ENCODE measurements around the gene DDA1.

The DDA1 gene

DNA sequence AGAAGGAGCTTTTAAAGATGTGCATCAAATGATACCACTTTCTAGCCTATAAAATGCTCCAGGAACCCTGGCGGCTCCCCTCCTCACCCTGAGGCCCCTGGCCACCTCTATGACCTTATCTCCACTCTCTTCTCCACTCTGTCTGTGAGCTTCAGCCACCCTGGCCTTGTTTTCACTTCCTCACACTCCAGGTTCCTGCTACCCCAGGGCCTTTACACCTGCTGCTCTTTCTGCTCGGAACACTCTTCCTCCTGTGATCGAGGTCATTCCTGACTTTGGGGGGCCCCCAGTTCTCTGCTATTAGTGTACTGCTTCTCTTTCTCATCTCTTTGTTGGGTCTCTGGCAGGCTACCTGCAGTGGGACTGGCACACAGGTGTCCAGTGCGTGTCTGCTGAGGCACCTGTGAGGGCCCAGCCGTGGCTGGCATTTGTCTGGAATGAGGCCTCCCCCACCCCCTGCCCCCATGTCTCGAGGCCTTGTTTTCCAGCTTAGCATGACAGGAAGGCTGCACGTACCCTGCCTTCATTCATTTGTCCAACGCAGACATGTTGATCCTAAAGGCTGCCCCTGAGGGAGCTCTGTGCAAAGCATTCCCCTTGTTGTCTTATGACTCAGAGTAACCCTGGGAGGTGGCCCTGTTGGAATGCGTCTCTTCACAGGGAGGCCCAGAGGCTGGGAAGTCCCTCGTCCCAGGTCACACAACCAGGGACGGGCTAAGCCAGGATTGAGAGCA lies 2.3 kb downstream of the DDA1 start:
- Histone ChIP-seq H3K27ac (ENCODE audit: insufficient read depth, low read depth, low read length, poor library complexity, severe bottlenecking) (no peak overlapping the region), H3K36me3 (ENCODE audit: control insufficient read depth, insufficient read depth, low read length) (peaks cover 24% of the 10 kb centered on the region), H3K4me1 (ENCODE audit: control insufficient read depth, insufficient read depth, low read length) (no peaks in the 10 kb centered on the region), H3K9me3 (ENCODE audit: control insufficient read depth, low read length) (no peaks in the 10 kb centered on the region), H3K4me3 (ENCODE audit: insufficient read depth, low read depth, low read length) (no peak overlapping the region), H3K27me3 (ENCODE audit: control insufficient read depth, insufficient read depth, low read length, poor library complexity, severe bottlenecking) (no peaks in the 10 kb centered on the region)
- 81 to 89% methylated on average over 11 of the region's 11 CpGs for WGBS, 2 experiments

DNA sequence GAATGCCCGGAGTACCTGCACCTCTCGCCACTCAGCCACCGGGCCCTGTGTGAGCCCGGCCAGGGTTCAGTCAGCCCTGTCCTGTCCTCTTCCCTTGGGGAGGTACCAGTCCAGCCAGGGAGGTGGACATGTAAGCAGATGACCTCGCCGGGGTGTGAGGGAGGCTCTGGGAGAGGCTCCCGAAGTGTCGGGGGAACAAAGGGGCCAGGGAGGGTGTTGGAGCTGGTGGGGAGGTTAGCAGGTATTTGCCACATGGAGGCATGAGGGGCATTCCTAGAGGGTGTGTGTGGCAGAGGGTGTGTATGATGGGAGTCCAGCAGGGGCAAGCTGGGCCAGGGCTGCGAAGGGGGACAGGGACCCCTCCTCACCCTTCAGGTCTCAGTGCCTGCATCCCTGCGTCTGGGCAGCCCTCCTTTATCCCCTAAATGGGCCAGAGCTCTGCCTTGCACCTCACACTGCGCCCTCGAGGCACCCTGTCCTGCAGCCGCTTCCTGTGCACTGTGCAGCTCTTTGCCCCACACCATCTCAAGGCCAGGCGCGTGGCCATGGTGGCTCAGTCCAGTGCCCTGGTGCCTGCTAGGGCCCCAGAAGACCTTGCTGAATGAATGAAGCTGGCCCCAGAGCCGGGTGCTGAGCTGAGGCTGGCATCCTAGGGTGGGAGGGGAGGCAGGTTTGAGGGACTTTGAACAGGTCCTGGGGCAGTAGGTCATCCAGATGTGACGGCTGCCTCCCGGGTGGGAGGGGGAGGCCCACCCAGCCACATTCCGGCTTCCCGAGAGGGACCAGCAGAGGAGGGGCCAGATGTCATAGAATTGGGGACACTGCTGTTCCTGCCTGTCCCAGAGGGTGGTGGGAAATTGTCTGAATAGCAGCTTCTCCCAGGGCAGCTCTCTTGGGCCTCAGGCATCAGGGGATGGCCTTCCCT lies 3.1 kb downstream of the DDA1 start:
- H3K36me3 ChIP-seq (ENCODE audit: control insufficient read depth, insufficient read depth, low read length) = peaks cover 24% of the 10 kb centered on the region
- no peaks in the 10 kb centered on the region for H3K9me3 ChIP-seq (ENCODE audit: control insufficient read depth, low read length)
- no peak overlapping the region for H3K27ac ChIP-seq (ENCODE audit: insufficient read depth, low read depth, low read length, poor library complexity, severe bottlenecking)
- no peaks in the 10 kb centered on the region for H3K4me1 ChIP-seq (ENCODE audit: control insufficient read depth, insufficient read depth, low read length)
- 92% methylated on average over 20 of the region's 20 CpGs for WGBS, 2 experiments
- H3K27me3 ChIP-seq (ENCODE audit: control insufficient read depth, insufficient read depth, low read length, poor library complexity, severe bottlenecking) = no peaks in the 10 kb centered on the region
- no peak overlapping the region for H3K4me3 ChIP-seq (ENCODE audit: insufficient read depth, low read depth, low read length)

DNA sequence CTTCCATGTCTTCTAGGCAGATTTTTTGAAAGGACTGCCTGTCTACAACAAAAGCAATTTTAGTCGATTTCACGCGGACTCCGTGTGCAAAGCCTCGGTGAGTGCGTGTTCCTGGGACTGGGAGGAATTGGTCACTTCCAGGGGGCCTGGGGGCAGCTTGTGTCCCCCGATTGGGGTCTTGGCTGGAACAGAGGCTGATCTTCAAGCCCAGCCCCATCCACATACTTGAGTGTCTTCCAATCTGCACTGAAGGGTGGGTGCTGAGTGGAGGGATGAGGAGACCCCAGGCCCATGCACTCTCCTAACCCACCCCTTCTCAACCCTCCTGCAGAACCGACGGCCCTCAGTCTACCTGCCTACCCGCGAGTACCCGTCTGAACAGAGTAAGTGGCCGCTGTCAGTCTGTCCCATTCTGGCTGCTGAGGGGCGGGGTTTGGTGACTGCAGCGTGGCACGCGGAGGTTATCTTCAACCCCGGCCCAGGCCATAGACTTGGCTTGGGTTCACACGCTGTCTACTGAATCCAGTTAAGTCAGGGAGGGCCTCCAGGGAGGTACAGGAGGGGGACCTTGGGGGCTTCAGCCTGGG lies 4.7 kb downstream of the DDA1 start:
- 95 to 97% methylated on average over 19 of the region's 19 CpGs for WGBS, 2 experiments
- Histone ChIP-seq H3K4me3 (ENCODE audit: insufficient read depth, low read depth, low read length) (no peak overlapping the region), H3K27me3 (ENCODE audit: control insufficient read depth, insufficient read depth, low read length, poor library complexity, severe bottlenecking) (no peaks in the 10 kb centered on the region), H3K9me3 (ENCODE audit: control insufficient read depth, low read length) (no peaks in the 10 kb centered on the region), H3K4me1 (ENCODE audit: control insufficient read depth, insufficient read depth, low read length) (no peaks in the 10 kb centered on the region), H3K36me3 (ENCODE audit: control insufficient read depth, insufficient read depth, low read length) (peaks cover 24% of the 10 kb centered on the region), H3K27ac (ENCODE audit: insufficient read depth, low read depth, low read length, poor library complexity, severe bottlenecking) (no peak overlapping the region)

GRCh38 chr19:17318966-17319365 lies 9.6 kb downstream of the DDA1 start:
- no peaks in the 10 kb centered on the region for H3K4me1 ChIP-seq (ENCODE audit: control insufficient read depth, insufficient read depth, low read length)
- H3K27me3 ChIP-seq (ENCODE audit: control insufficient read depth, insufficient read depth, low read length, poor library complexity, severe bottlenecking) = no peaks in the 10 kb centered on the region
- H3K27ac ChIP-seq (ENCODE audit: insufficient read depth, low read depth, low read length, poor library complexity, severe bottlenecking) = no peak overlapping the region
- 90 to 95% methylated on average over 6 of the region's 6 CpGs for WGBS, 2 experiments
- peaks cover 20% of the 10 kb centered on the region for H3K36me3 ChIP-seq (ENCODE audit: control insufficient read depth, insufficient read depth, low read length)
- H3K9me3 ChIP-seq (ENCODE audit: control insufficient read depth, low read length) = no peaks in the 10 kb centered on the region
- H3K4me3 ChIP-seq (ENCODE audit: insufficient read depth, low read depth, low read length) = no peak overlapping the region

DNA sequence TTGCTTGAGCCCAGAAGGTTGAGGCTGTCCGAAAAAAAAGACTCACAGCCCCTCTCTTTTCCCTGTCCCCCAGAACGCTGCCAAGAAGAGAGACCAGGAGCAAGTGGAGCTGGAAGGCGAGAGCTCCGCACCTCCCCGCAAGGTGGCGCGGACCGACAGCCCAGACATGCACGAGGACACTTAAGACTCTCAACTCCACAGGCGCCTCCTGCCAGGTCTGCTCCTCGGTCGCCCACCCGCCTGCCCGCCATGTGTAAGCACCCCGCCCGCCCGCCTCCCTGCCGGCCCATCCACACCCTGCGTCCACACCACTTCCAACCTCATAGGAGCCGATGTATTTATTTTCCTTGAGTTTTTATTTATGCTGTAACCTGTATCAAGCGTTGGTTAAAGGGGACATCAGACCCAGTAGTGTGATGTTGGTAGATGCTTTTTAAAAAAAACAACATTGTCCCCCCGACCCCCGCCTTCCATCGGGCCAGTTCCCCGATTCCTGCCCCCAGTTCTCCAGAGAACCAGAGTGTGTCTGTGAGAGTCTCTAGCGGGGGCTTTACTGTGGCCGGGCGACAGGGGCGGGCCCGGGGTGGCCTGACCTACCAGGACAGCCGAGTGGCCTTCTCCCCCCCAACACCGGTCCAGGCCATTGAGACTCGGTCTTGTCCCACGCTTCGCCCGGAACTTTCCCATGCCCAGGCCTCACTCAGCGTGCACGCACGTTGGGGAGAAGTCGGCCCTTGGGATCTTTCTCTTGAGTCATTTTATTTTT lies 10.3 kb downstream of the DDA1 start:
- Histone ChIP-seq H3K4me1 (ENCODE audit: control insufficient read depth, insufficient read depth, low read length) (no peaks in the 10 kb centered on the region), H3K36me3 (ENCODE audit: control insufficient read depth, insufficient read depth, low read length) (peaks cover 14% of the 10 kb centered on the region)
- 94 to 95% methylated on average over 38 to 39 of the region's 40 CpGs for WGBS, 2 experiments

DNA sequence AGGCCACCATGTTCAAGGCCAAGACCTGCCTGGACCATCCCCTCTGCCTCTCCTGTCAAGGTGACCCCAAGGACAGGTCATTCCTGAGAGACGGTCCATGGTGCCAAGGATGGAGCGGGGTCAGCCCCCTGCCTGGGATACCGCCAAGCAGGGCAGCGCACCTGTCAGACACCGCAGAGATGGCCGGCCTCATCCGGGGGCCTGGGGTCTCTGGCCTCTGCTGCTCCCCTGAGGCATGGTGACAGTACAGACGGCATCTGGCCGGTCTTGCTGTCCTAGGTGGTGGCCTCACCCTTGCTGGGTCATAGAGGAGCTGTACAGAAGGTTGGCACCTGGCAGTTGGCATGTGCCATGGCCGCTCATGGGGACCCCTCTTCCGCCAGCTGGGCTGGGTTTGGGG lies 11.1 kb downstream of the DDA1 start:
- WGBS, 2 experiments = 86 to 89% methylated on average over 11 of the region's 11 CpGs
- H3K4me3 ChIP-seq (ENCODE audit: insufficient read depth, low read depth, low read length) = no peak overlapping the region
- H3K36me3 ChIP-seq (ENCODE audit: control insufficient read depth, insufficient read depth, low read length) = peaks cover 15% of the 10 kb centered on the region

More for the DNA sequence above, 10.3 kb downstream of the DDA1 start:
- Histone ChIP-seq H3K27me3 (ENCODE audit: control insufficient read depth, insufficient read depth, low read length, poor library complexity, severe bottlenecking) (no peaks in the 10 kb centered on the region), H3K4me3 (ENCODE audit: insufficient read depth, low read depth, low read length) (no peak overlapping the region), H3K27ac (ENCODE audit: insufficient read depth, low read depth, low read length, poor library complexity, severe bottlenecking) (no peak overlapping the region), H3K9me3 (ENCODE audit: control insufficient read depth, low read length) (no peaks in the 10 kb centered on the region)

DNA sequence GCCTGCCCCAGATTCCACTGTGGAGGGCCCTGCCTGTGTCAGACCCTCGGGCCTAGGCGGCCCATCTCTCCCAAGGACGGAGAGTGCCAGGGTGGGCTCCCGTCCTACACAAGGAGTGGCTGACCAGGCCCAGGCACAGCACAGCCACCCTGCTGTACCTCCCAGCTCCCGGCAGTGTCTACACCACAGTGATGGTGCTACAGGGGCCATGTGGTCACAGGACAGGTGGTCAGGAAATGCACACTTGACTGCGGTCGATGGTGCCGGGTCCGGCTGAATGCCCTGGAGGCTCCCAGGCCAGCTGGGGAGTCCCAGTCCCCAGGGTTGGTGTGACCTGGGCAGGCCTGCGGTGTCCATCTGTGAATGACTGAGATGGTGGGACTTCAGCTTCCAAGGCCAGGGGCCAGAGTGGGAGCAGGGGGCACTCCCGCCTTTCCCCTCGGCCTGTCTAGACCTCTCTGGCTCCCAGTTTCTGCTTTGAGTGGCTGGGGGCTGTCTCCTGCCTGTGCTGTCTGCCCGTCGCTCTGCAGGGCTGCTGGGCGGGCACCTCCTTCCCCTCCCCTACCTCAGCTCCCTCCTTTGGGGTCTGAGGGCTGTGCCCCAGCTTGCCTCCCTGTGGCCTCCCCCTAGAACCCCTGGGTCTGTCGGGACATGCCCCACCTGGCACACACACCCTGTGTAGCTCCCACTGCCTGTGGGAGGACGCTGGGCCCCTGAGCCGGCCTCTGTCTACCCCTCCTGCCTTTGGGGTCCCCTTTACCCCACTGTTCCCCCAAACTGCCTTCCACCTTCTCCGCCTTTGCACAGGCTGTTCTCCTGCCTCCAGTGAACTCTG lies 12.5 kb downstream of the DDA1 start:
- no peaks in the 10 kb centered on the region for H3K9me3 ChIP-seq (ENCODE audit: control insufficient read depth, low read length)
- H3K27me3 ChIP-seq (ENCODE audit: control insufficient read depth, insufficient read depth, low read length, poor library complexity, severe bottlenecking) = no peaks in the 10 kb centered on the region
- 94% methylated on average over 19 of the region's 19 CpGs for WGBS, 2 experiments
- H3K36me3 ChIP-seq (ENCODE audit: control insufficient read depth, insufficient read depth, low read length) = peaks cover 8% of the 10 kb centered on the region
- H3K4me3 ChIP-seq (ENCODE audit: insufficient read depth, low read depth, low read length) = no peak overlapping the region
- H3K4me1 ChIP-seq (ENCODE audit: control insufficient read depth, insufficient read depth, low read length) = peaks cover 4% of the 10 kb centered on the region
- peak overlapping the region; percentile 16 for H3K27ac ChIP-seq (ENCODE audit: insufficient read depth, low read depth, low read length, poor library complexity, severe bottlenecking)

More for the DNA sequence above, 11.1 kb downstream of the DDA1 start:
- Histone ChIP-seq H3K27me3 (ENCODE audit: control insufficient read depth, insufficient read depth, low read length, poor library complexity, severe bottlenecking) (no peaks in the 10 kb centered on the region), H3K27ac (ENCODE audit: insufficient read depth, low read depth, low read length, poor library complexity, severe bottlenecking) (no peak overlapping the region), H3K9me3 (ENCODE audit: control insufficient read depth, low read length) (no peaks in the 10 kb centered on the region), H3K4me1 (ENCODE audit: control insufficient read depth, insufficient read depth, low read length) (no peaks in the 10 kb centered on the region)

DNA sequence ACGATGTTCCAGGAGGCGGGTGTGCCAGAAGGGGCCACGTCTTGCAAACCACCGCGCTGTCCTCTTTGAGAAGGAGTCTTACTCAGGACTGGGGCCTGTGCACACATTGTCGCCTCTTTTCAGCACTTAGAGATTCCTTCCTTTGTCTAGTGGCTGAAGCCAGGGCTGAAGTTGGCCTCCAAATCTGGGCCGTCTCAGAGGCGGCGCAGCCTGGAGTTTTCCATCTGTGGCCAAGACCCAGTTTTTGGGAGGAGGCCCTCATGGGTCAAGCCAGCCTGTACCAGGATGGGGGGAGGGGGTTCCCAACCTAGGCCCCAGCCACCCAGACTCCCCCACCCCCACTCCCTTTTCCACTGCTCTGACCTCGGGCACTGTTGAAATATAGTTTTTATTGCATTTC lies 13.5 kb downstream of the DDA1 start:
- Histone ChIP-seq H3K9me3 (ENCODE audit: control insufficient read depth, low read length) (no peaks in the 10 kb centered on the region), H3K27ac (ENCODE audit: insufficient read depth, low read depth, low read length, poor library complexity, severe bottlenecking) (no peak overlapping the region), H3K4me1 (ENCODE audit: control insufficient read depth, insufficient read depth, low read length) (peaks cover 9% of the 10 kb centered on the region), H3K36me3 (ENCODE audit: control insufficient read depth, insufficient read depth, low read length) (peaks cover 8% of the 10 kb centered on the region), H3K4me3 (ENCODE audit: insufficient read depth, low read depth, low read length) (no peak overlapping the region), H3K27me3 (ENCODE audit: control insufficient read depth, insufficient read depth, low read length, poor library complexity, severe bottlenecking) (no peaks in the 10 kb centered on the region)
- 93% methylated on average over 9 of the region's 10 CpGs for whole genome bisulfite sequencing, 2 experiments

DNA sequence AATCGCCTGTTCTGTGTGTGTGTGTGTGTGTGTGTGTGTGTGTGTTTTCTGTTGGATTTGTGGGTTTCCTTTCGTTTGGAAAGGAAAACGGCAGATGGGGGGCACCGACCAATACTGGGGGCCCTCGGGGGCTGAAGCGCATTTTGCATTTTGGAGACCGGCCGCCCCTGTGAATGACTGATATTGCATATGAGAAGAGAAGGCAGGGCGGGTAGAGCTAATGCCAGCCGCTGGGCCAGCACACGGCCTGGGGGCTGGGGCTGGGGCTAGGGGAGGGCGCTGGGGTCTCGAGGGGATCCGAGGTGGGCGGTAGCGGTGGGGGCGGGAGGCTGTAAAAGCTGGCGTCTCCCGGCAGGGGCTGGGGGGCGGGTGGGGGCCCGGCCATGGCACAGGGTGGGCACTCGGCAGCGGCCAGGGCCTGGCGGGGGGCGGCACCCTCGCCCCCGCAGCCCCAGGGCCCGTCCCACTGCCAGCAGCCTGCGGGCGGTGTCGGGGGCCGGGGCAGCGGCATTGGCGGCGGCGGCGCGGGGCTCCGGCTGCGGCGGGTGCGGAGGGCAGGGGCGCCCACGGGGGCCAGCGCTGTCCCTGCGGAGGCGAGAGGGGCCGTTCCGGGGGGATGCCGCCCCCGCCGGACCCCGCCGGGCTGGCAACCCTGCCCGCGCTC lies 14.1 kb downstream of the DDA1 start:
- Histone ChIP-seq H3K27ac (ENCODE audit: insufficient read depth, low read depth, low read length, poor library complexity, severe bottlenecking) (no peak overlapping the region), H3K36me3 (ENCODE audit: control insufficient read depth, insufficient read depth, low read length) (peaks cover 8% of the 10 kb centered on the region), H3K4me3 (ENCODE audit: insufficient read depth, low read depth, low read length) (no peak overlapping the region), H3K4me1 (ENCODE audit: control insufficient read depth, insufficient read depth, low read length) (peaks cover 9% of the 10 kb centered on the region), H3K9me3 (ENCODE audit: control insufficient read depth, low read length) (no peaks in the 10 kb centered on the region), H3K27me3 (ENCODE audit: control insufficient read depth, insufficient read depth, low read length, poor library complexity, severe bottlenecking) (no peaks in the 10 kb centered on the region)
- 94% methylated on average over 56 of the region's 56 CpGs for WGBS, 2 experiments

All from ectodermal cell (in vitro differentiated cells).